Measurements from ENCODE around the gene KRT85.

GRCh38 chr12:52363111-52363679 lies 4.1 kb downstream of the KRT85 start:
- TF ChIP-seq KAT2B (IDR thresholded peaks at IDR 0.05; ENCODE audit: borderline replicate concordance, low read depth, low read length) (no peak), ZNF501 (CRISPR knock-in tag; IDR thresholded peaks at IDR 0.05) (no peak), HOMEZ (CRISPR knock-in tag; IDR thresholded peaks at IDR 0.05; ENCODE audit: low read depth) (no peak), HMGXB4 (CRISPR knock-in tag; IDR thresholded peaks at IDR 0.05; ENCODE audit: borderline replicate concordance in 1 of 2, low read depth in 1 of 2) (no peak), SUZ12 (IDR thresholded peaks at IDR 0.05; ENCODE audit: low read depth, low read length) (no peak), MAFK (conservative IDR thresholded peaks at IDR 0.05 in 1 of 2, IDR thresholded peaks at IDR 0.05 in 1 of 2; ENCODE audit: low read length in 2 of 2) (no peak), CTCF (CRISPR knock-in tag; IDR thresholded peaks at IDR 0.05) (no peak), SMARCE1 (IDR thresholded peaks at IDR 0.05; ENCODE audit: borderline replicate concordance) (no peak), REST (IDR thresholded peaks at IDR 0.05; ENCODE audit: borderline replicate concordance in 1 of 2, low read depth in 1 of 2, low read length in 2 of 2) (no peak), ETV6 (CRISPR knock-in tag; conservative IDR thresholded peaks at IDR 0.05) (no peak), ZBTB37 (CRISPR knock-in tag; IDR thresholded peaks at IDR 0.05) (no peak)
